ENCODE results near the gene CAV2. TPM values are rescaled to one million over a fixed set of nuclear protein-coding genes. Genes with fewer than 3 reads are reported as not detected.
A peak's percentile ranks its signal among the peaks of the same experiment; 100 is the strongest.
"Not testable (repeated sequence)": the region's sequence is repeated elsewhere in the genome, so short reads cannot be mapped to it uniquely, and the experiment has no call there.

CAV2 gene
- total RNA-seq, 1 donor, result 67.3 TPM

DNA sequence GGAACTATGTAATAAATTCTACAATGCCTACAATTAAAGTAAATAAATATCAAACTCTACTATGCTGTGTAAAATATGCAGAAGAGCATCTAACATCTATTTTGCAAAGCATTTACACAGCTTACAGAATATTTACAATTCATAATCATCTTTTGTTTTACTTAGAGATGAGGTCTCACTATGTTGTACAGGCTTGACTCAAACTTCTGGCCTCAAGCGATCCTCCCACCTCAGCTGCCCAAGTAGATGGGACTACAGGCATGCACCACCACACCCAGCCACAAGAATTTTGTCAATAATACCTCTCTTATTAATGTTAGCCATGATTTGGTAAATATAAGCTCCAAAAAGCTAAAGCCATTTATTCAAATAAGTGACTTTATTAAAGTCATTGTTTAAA lies 21.9 kb upstream of the CAV2 start:
- no peak overlapping the region for H3K4me2 ChIP-seq (ENCODE audit: insufficient read depth, low read length)
- H2AFZ ChIP-seq (ENCODE audit: low read length), result no peak overlapping the region
- H3K36me3 ChIP-seq (ENCODE audit: insufficient read depth, low read length), result no peaks in the 10 kb centered on the region
- H3K27me3 ChIP-seq (ENCODE audit: insufficient read depth, low read length), result no peaks in the 10 kb centered on the region
- H3K4me3 ChIP-seq (ENCODE audit: insufficient read depth, low read length), result no peak overlapping the region
- H4K20me1 ChIP-seq (ENCODE audit: insufficient read depth, low read length), result no peaks in the 10 kb centered on the region
- no peak for DNase-seq (ENCODE audit: insufficient read length, low spot score, missing footprints)
- no peak overlapping the region for H3K27ac ChIP-seq (ENCODE audit: low read depth, low read length)
- TF ChIP-seq, protein P1, sequence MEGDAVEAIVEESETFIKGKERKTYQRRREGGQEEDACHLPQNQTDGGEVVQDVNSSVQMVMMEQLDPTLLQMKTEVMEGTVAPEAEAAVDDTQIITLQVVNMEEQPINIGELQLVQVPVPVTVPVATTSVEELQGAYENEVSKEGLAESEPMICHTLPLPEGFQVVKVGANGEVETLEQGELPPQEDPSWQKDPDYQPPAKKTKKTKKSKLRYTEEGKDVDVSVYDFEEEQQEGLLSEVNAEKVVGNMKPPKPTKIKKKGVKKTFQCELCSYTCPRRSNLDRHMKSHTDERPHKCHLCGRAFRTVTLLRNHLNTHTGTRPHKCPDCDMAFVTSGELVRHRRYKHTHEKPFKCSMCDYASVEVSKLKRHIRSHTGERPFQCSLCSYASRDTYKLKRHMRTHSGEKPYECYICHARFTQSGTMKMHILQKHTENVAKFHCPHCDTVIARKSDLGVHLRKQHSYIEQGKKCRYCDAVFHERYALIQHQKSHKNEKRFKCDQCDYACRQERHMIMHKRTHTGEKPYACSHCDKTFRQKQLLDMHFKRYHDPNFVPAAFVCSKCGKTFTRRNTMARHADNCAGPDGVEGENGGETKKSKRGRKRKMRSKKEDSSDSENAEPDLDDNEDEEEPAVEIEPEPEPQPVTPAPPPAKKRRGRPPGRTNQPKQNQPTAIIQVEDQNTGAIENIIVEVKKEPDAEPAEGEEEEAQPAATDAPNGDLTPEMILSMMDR (IDR thresholded peaks at IDR 0.05; ENCODE audit: extremely low read depth, low read depth, low read length), result no peak
- H3K79me2 ChIP-seq (ENCODE audit: insufficient read depth, low read length), result no peaks in the 10 kb centered on the region
- no peaks in the 10 kb centered on the region for H3K9me3 ChIP-seq (ENCODE audit: low read depth, low read length)
- H3K4me1 ChIP-seq (ENCODE audit: insufficient read depth, low read length), result no peaks in the 10 kb centered on the region

DNA sequence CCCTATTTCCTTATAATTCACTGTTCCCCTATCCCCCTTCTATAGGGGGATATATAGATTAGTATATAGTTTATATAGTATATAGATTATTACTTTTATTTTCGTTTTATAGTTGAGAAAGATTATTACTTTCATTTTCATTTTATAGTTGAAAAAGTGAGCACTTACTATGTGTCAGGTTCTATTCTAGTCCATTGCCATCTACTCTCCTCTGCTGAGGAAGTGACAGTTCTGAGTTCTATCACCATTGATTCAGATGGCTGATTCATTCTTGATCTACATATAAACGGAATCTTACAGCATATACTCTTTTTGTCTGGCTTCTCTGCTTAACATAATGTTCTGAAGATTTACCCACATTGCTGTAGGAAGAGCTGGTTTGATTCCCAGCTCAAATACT lies 20.7 kb upstream of the CAV2 start:
- Histone ChIP-seq H3K79me2 (ENCODE audit: insufficient read depth, low read length) (no peaks in the 10 kb centered on the region), H2AFZ (ENCODE audit: low read length) (no peak overlapping the region), H3K9me3 (ENCODE audit: low read depth, low read length) (no peaks in the 10 kb centered on the region), H3K4me1 (ENCODE audit: insufficient read depth, low read length) (peaks cover 9% of the 10 kb centered on the region), H3K27me3 (ENCODE audit: insufficient read depth, low read length) (no peaks in the 10 kb centered on the region), H3K27ac (ENCODE audit: low read depth, low read length) (no peak overlapping the region), H3K4me2 (ENCODE audit: insufficient read depth, low read length) (no peak overlapping the region), H3K4me3 (ENCODE audit: insufficient read depth, low read length) (no peak overlapping the region), H4K20me1 (ENCODE audit: insufficient read depth, low read length) (no peaks in the 10 kb centered on the region), H3K36me3 (ENCODE audit: insufficient read depth, low read length) (no peaks in the 10 kb centered on the region)
- TF ChIP-seq, protein P1 (IDR thresholded peaks at IDR 0.05; ENCODE audit: extremely low read depth, low read depth, low read length), result no peak
- no peak for DNase-seq (ENCODE audit: insufficient read length, low spot score, missing footprints)

DNA sequence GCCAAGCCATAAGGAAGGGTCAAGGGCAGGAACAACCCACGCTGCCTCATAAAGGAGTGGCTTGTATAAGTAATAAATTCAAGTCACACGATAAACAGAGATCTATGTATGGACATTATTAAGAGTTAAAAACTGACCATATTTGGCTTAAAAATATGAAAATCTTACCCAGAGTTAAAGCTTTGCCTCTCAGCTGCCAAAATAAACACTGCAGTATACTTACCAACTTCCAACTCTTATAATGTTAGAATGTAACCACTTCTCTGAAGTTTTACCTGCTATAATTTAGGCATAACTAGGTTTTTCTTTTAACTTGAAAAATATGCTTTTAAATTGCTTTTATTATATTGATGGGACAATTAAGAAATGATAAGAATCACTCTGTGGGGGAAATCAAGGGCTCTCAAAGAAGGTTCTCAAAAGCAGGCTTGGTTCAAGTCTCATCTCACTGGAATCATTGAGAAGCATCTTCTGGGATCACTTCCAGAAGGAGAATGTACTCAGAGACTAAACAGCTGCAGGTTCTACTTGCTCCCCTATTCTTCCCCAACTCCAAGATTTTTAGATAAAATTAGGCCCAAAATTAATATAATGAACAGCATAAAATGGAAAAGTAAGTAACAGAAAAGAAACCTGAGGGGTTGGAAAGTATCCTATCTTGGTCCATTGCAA lies 16.1 kb upstream of the CAV2 start:
- TF ChIP-seq, protein P1 (IDR thresholded peaks at IDR 0.05; ENCODE audit: extremely low read depth, low read depth, low read length), result no peak
- Histone ChIP-seq H2AFZ (ENCODE audit: low read length) (peak overlapping the region; percentile 28), H3K4me1 (ENCODE audit: insufficient read depth, low read length) (peaks cover 9% of the 10 kb centered on the region), H3K4me2 (ENCODE audit: insufficient read depth, low read length) (no peak overlapping the region), H3K27ac (ENCODE audit: low read depth, low read length) (no peak overlapping the region), H3K4me3 (ENCODE audit: insufficient read depth, low read length) (no peak overlapping the region), H3K36me3 (ENCODE audit: insufficient read depth, low read length) (no peaks in the 10 kb centered on the region), H3K9me3 (ENCODE audit: low read depth, low read length) (no peaks in the 10 kb centered on the region), H4K20me1 (ENCODE audit: insufficient read depth, low read length) (no peaks in the 10 kb centered on the region), H3K79me2 (ENCODE audit: insufficient read depth, low read length) (no peaks in the 10 kb centered on the region), H3K27me3 (ENCODE audit: insufficient read depth, low read length) (no peaks in the 10 kb centered on the region)
- DNase-seq (ENCODE audit: insufficient read length, low spot score, missing footprints), result no peak

DNA sequence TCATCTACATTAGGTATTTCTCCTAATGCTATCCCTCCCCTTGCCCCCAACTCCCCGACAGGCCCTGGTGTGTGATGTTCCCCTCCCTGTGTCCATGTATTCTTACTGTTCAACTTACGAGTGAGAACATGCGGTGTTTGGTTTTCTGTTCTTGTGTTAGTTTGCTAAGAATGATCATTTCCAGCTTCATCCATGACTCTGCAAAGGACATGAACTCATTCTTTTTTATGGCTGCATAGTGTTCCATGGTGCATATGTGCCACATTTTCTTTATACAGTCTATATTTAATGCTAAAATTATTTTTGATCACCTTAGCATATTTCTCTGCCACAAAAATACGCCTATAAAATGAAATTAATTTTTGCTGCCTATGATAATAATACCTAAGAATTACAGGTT lies 15.1 kb upstream of the CAV2 start:
- not testable (repeated sequence) for H2AFZ ChIP-seq (ENCODE audit: low read length); H3K79me2 ChIP-seq (ENCODE audit: insufficient read depth, low read length); DNase-seq (ENCODE audit: insufficient read length, low spot score, missing footprints); H3K27ac ChIP-seq (ENCODE audit: low read depth, low read length); H3K4me2 ChIP-seq (ENCODE audit: insufficient read depth, low read length); H3K9me3 ChIP-seq (ENCODE audit: low read depth, low read length); H4K20me1 ChIP-seq (ENCODE audit: insufficient read depth, low read length); H3K36me3 ChIP-seq (ENCODE audit: insufficient read depth, low read length); H3K27me3 ChIP-seq (ENCODE audit: insufficient read depth, low read length); H3K4me3 ChIP-seq (ENCODE audit: insufficient read depth, low read length); H3K4me1 ChIP-seq (ENCODE audit: insufficient read depth, low read length)
